Nephron progenitor cell (in vitro differentiated cells): Measurements from ENCODE around the gene FSTL3.

Experiments
- DNase-seq: peaks from one replicate; pipeline ENCODE4 v3.0.0; 2021
- H3K27ac Mint-ChIP-seq: 2 replicates; pipeline ENCODE4 v1.8.0; 2021; ENCODE audit warnings: mild to moderate bottlenecking, moderate library complexity, mixed read lengths
- H3K27me3 Mint-ChIP-seq: 2 replicates; pipeline ENCODE4 v1.8.0; 2021; ENCODE audit warnings: mild to moderate bottlenecking, low read depth, mixed read lengths; ENCODE audit not compliant: poor library complexity
- H3K36me3 Mint-ChIP-seq: 2 replicates; pipeline ENCODE4 v1.8.0; 2021; ENCODE audit warnings: low read depth, mixed read lengths
- H3K4me1 Mint-ChIP-seq: 2 replicates; pipeline ENCODE4 v1.8.0; 2021; ENCODE audit warnings: mixed read lengths
- H3K4me3 Mint-ChIP-seq: 2 replicates; pipeline ENCODE4 v1.8.0; 2021; ENCODE audit warnings: mild to moderate bottlenecking, moderate library complexity, mixed read lengths
- H3K9me3 Mint-ChIP-seq: 2 replicates; pipeline ENCODE4 v1.8.0; 2021; ENCODE audit warnings: mild to moderate bottlenecking, moderate library complexity, mixed read lengths
- CTCF ChIP-seq: fragments of 200-600 bp; sonication (generic); IDR thresholded peaks from 2 replicates; pipeline ENCODE4 v1.5.0; 2021; ENCODE audit warnings: antibody characterized with exemption

FSTL3 gene

DNA sequence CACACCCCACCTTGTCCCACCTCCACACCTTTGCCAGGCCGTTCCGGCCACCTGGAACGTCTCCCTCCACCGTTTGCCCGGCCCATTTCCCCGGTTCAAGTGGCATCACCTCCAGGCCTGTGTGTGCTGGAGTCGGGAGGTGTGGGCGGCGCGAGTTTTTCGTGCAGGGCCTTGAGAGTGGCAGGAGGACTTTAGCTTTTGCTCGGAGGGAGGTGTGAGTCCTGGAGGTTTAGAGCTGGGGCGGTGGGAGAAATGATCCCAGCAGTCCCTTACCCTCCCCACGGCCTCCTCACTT lies 28.2 kb downstream of the FSTL3 start:
- TF ChIP-seq CTCF: no peak
- H3K36me3 Mint-ChIP-seq: no peaks in the 10 kb centered on the region
- no peak overlapping the region for H3K4me3 Mint-ChIP-seq
- no peak overlapping the region for H3K27ac Mint-ChIP-seq
- peaks cover 7% of the 10 kb centered on the region for H3K4me1 Mint-ChIP-seq
- peaks cover 33% of the 10 kb centered on the region for H3K27me3 Mint-ChIP-seq
- no peak for DNase-seq
- peaks cover 20% of the 10 kb centered on the region for H3K9me3 Mint-ChIP-seq

DNA sequence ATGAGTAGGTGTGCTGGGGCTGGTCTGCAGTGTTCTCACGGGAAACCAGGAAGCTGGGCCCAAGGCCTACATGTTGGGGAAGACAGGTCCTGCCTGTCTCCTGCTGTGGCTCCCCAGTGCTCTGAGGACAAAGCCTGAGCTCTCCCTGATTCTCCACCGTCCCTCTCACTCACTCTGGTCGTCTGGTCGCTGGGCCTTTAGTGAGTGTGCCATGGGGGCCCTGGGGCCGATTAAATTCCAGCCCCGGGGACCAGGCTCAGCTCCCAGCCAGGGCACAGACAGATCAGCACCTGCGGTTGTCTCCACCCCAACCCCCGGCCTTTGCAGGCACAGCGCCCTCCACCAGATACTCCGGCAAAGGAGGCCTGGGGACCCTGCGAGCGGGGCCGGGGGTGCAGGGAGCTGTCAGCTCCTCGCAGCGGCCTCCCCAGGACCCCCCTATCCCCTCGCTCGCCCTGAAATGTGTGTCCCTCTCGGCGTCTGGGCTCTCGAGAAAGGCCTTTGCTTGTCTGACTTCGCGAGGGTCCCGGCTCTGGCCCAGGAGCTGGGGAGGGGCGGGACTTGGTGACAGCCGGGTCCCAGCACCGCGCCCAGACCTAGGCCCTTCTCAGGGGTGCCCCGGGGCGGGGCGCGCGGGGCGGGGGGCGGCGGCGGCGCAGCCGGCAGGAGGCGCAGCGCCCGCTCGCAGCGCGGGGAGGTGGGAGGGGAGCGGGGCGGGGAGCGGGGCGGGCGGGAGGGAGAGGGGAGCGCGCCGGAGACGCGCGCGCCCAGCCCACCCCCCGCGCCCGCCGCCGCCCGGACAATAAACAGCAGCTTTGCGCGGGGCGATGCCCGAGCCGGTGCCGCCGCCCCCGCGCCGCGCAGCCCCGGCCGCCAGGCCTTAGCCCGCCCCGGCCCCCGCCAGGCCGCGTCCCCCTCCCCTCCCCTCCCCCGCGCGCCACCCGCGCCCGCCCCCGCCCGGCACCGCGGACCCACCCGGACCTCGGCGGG lies 32.3 kb downstream of the FSTL3 start, which contains the start of gene PALM:
TSS of gene PALM (plus strand) at position 782 of the 990 bp plus-strand sequence. CDS start 212 bp downstream, outside the sequence.
- no peak for TF ChIP-seq CTCF
- Mint-ChIP-seq H3K9me3 (peaks cover 20% of the 10 kb centered on the region), H3K27ac (no peak within 1 kb of the TSS), H3K36me3 (peaks cover 4% of the 10 kb centered on the region), H3K27me3 (peaks cover 26% of the 10 kb centered on the region), H3K4me3 (peak within 1 kb of the TSS; percentile 76), H3K4me1 (peaks cover 18% of the 10 kb centered on the region)
- DNase-seq: peak; percentile 74

GRCh38 chr19:709196-709964 lies 33.2 kb downstream of the FSTL3 start:
- DNase-seq: peak; percentile 47

GRCh38 chr19:709965-710571 lies 33.9 kb downstream of the FSTL3 start:
- peaks cover 18% of the 10 kb centered on the region for H3K4me1 Mint-ChIP-seq
- peaks cover 15% of the 10 kb centered on the region for H3K27me3 Mint-ChIP-seq
- no peak overlapping the region for H3K27ac Mint-ChIP-seq
- no peak for DNase-seq
- TF ChIP-seq CTCF: no peak
- peaks cover 23% of the 10 kb centered on the region for H3K9me3 Mint-ChIP-seq
- H3K4me3 Mint-ChIP-seq: no peak overlapping the region
- peaks cover 10% of the 10 kb centered on the region for H3K36me3 Mint-ChIP-seq

More at GRCh38 chr19:709196-709964, 33.2 kb downstream of the FSTL3 start:
- Mint-ChIP-seq H3K27ac (no peak overlapping the region), H3K36me3 (peaks cover 4% of the 10 kb centered on the region), H3K27me3 (peaks cover 22% of the 10 kb centered on the region), H3K4me1 (peaks cover 18% of the 10 kb centered on the region), H3K4me3 (peak overlapping the region; percentile 72), H3K9me3 (peaks cover 20% of the 10 kb centered on the region)
- TF ChIP-seq CTCF: no peak

DNA sequence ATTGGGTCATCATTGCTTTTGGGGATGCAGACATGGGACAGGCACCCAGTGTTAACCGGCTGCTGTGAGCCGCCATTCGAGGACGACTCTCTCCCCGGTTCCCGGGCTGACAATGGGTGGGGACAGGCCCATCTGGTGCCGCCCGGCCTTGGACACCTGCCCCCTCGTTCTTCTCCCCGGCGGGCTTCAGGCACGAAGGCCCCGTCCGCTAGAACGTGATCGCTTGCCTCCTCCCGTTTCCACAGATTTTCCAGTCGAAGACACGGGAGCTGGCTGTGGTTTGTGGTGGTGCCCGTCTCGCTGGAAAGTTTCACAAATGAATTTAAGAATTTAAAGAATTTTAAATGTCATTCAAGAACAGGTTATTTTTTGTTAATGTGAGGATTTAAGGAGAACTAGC lies 34.6 kb downstream of the FSTL3 start:
- no peak for TF ChIP-seq CTCF
- H3K9me3 Mint-ChIP-seq: peaks cover 30% of the 10 kb centered on the region
- H3K27ac Mint-ChIP-seq: no peak overlapping the region
- no peak for DNase-seq
- H3K4me3 Mint-ChIP-seq: peak overlapping the region; percentile 77
- peaks cover 17% of the 10 kb centered on the region for H3K36me3 Mint-ChIP-seq
- H3K27me3 Mint-ChIP-seq: peaks cover 9% of the 10 kb centered on the region
- peaks cover 23% of the 10 kb centered on the region for H3K4me1 Mint-ChIP-seq
